ENCODE results near the gene CISD3. TPM values are rescaled to one million over a fixed set of nuclear protein-coding genes. Genes with fewer than 3 reads are reported as not detected.

Gene CISD3
- total and polyA plus RNA-seq, 2 of the 4 experiments (the other 2 are of a cell fraction), result 1.3 to 14.1 TPM

DNA sequence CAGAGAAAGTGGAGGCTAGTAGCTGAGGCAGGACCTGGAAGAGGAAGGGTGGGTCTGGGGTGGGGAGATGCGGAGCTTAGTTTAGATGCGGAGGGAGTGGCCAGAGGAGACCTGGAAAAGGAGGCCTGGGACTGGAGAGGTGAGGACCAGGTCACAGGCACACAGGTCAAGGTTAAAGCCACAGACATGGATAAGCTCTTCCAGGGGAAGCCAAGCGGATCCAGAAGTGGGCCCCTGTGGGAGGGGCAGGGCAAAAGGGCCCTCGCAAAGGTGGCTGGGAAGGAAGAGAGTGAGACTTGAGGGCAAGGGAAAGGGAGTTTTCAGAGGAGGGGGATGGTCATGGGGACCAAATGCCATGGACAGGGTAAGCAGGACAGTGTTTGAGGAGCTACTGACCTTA lies 39.0 kb upstream of the CISD3 start:
- Histone ChIP-seq H2BK5ac (ENCODE audit: low read depth, low read length, poor library complexity, severe bottlenecking) (no peak overlapping the region), H3K9ac (ENCODE audit: low read depth, low read length) (no peak overlapping the region), H2AK5ac (ENCODE audit: low read depth, low read length) (no peak overlapping the region), H3K4me3 (ENCODE audit: insufficient read depth, low read depth, low read length) (no peak overlapping the region), H3K9me1 (ENCODE audit: insufficient read depth, low read length) (peaks cover 5% of the 10 kb centered on the region; the same call in 1 of the 2 replicates), H3K14ac (replicated peaks; ENCODE audit: low read depth, low read length) (no peak overlapping the region), H4K91ac (ENCODE audit: insufficient read depth, low read depth, low read length) (no peak overlapping the region), H3K18ac (ENCODE audit: low read depth, low read length) (no peak overlapping the region), H4K20me1 (ENCODE audit: insufficient read depth, low read length) (no peaks in the 10 kb centered on the region), H2BK20ac (ENCODE audit: low read depth, low read length) (no peak overlapping the region), H2BK15ac (ENCODE audit: low read depth, low read length) (no peak overlapping the region), H2AFZ (replicated peaks; ENCODE audit: low read length, poor library complexity) (no peak overlapping the region), H4K8ac (ENCODE audit: low read depth in 2 of 2, low read length in 2 of 2) (no peak overlapping the region), H3K56ac (ENCODE audit: extremely low read depth, insufficient read depth, low read length) (no peak overlapping the region), H3K4ac (ENCODE audit: low read depth, low read length) (no peak overlapping the region), H3K4me2 (ENCODE audit: low read depth, low read length) (no peak overlapping the region), H2AK9ac (replicated peaks; ENCODE audit: low read depth, low read length, poor library complexity) (no peak overlapping the region), H2BK120ac (ENCODE audit: low read depth, low read length) (no peak overlapping the region), H3K79me1 (ENCODE audit: low read depth in 1 of 2, low read length in 2 of 2) (no peaks in the 10 kb centered on the region), H3K36me3 (ENCODE audit: control insufficient read depth, insufficient read depth, low read length) (no peaks in the 10 kb centered on the region), H3K9me3 (ENCODE audit: control insufficient read depth, insufficient read depth, low read length) (no peaks in the 10 kb centered on the region), H3K27ac (ENCODE audit: insufficient read depth, low read length) (no peak overlapping the region), H3K27me3 (ENCODE audit: control insufficient read depth, insufficient read depth, low read length) (no peaks in the 10 kb centered on the region; the same call in 1 of the 2 replicates), H3K4me1 (ENCODE audit: control insufficient read depth, insufficient read depth, low read length) (peaks cover 7% of the 10 kb centered on the region; the same call in 1 of the 2 replicates), H3K23ac (ENCODE audit: low read depth, low read length) (no peak overlapping the region), H4K5ac (ENCODE audit: low read depth, low read length) (no peak overlapping the region)
- dilution Hi-C loops (cut with HindIII; ENCODE audit: low sequenced_read_pairs, unreplicated experiment), result no loop called here
- BruUV-seq (replicated peaks), result no TSS peak
- DNase-seq (no peak), ATAC-seq (ENCODE audit: low read depth) (no peak)
- ChIA-PET CTCF (interaction anchor here (2.8 kb wide), 1 partner anchor 14 kb away, joined by 9 read pairs; no protein-coding TSS in a partner anchor), POLR2A (ENCODE audit: unreplicated experiment) (no interaction called here)
- intact Hi-C loops (cut with micrococcal nuclease), result no loop called here
- WGBS, 2 experiments (ENCODE audit: extremely low coverage in 2 of 2, insufficient read length in 1 of 2), result 82% methylated on average over 3 of the region's 4 CpGs; no CpG with 5 or more reads in 1 of the 2 experiments
- in situ Hi-C loops (cut with MboI; ENCODE audit: low sequenced_read_pairs), result no loop called here
- TF ChIP-seq FOS (IDR thresholded peaks at IDR 0.05; ENCODE audit: low read depth, low read length) (no peak), CEBPB (IDR thresholded peaks at IDR 0.05; ENCODE audit: low read depth, low read length) (no peak), POLR2A (IDR thresholded peaks at IDR 0.05; ENCODE audit: low read depth, low read length) (no peak), RCOR1 (IDR thresholded peaks at IDR 0.05; ENCODE audit: insufficient replicate concordance, low read length) (no peak)
- TF ChIP-seq, protein P1, sequence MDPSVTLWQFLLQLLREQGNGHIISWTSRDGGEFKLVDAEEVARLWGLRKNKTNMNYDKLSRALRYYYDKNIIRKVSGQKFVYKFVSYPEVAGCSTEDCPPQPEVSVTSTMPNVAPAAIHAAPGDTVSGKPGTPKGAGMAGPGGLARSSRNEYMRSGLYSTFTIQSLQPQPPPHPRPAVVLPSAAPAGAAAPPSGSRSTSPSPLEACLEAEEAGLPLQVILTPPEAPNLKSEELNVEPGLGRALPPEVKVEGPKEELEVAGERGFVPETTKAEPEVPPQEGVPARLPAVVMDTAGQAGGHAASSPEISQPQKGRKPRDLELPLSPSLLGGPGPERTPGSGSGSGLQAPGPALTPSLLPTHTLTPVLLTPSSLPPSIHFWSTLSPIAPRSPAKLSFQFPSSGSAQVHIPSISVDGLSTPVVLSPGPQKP (IDR thresholded peaks at IDR 0.05; ENCODE audit: borderline replicate concordance, low read depth, low read length), result no peak
